ENCODE measurements around the gene DNM3. TPM values are rescaled to one million over a fixed set of nuclear protein-coding genes. Genes with fewer than 3 reads are reported as not detected.

The DNM3 gene
- polyA plus RNA-seq, 4 donors = 4.3 to 5.7 (median 5.0) TPM

GRCh38 chr1:172135076-172135672, 293.9 kb downstream of the DNM3 start:
- DNase-seq (ENCODE audit: low read depth in 4 of 4, low spot score in 3 of 4) = no peak

- DNase-seq (ENCODE audit: low read depth in 4 of 4, low spot score in 3 of 4) = no peak
These were observed 294.8 kb downstream of the DNM3 start for GRCh38 chr1:172135978-172136610.

- no peak for DNase-seq (ENCODE audit: low read depth in 4 of 4, low spot score in 3 of 4)
These were observed 295.6 kb downstream of the DNM3 start for GRCh38 chr1:172136925-172137324.

- DNase-seq (ENCODE audit: low read depth in 4 of 4, low spot score in 3 of 4) = no peak
These were observed 296.6 kb downstream of the DNM3 start for GRCh38 chr1:172137703-172138454.

- no peak for DNase-seq (ENCODE audit: low read depth in 4 of 4, low spot score in 3 of 4)
These were observed 297.3 kb downstream of the DNM3 start for GRCh38 chr1:172138634-172139033.

- DNase-seq (ENCODE audit: low read depth in 4 of 4, low spot score in 3 of 4) = no peak
These were observed 297.9 kb downstream of the DNM3 start for GRCh38 chr1:172139196-172139595.

- DNase-seq (ENCODE audit: low read depth in 4 of 4, low spot score in 3 of 4) = no peak
These were observed 298.8 kb downstream of the DNM3 start for GRCh38 chr1:172140072-172140471.

GRCh38 chr1:172140591-172140990, 299.3 kb downstream of the DNM3 start:
- no peak for DNase-seq (ENCODE audit: low read depth in 4 of 4, low spot score in 3 of 4)

- DNase-seq (ENCODE audit: low read depth in 4 of 4, low spot score in 3 of 4) = no peak
These were observed 300.1 kb downstream of the DNM3 start for GRCh38 chr1:172141341-172141881.

GRCh38 chr1:172142324-172142723, 301.0 kb downstream of the DNM3 start:
- DNase-seq (ENCODE audit: low read depth in 4 of 4, low spot score in 3 of 4) = no peak

GRCh38 chr1:172143384-172144055, 302.2 kb downstream of the DNM3 start:
- DNase-seq (ENCODE audit: low read depth in 4 of 4, low spot score in 3 of 4) = no peak

- peak; percentile 62 to 85 (median 82) for DNase-seq (ENCODE audit: low read depth in 4 of 4, low spot score in 3 of 4)
These were observed 303.3 kb downstream of the DNM3 start for GRCh38 chr1:172144445-172145061.

- DNase-seq (ENCODE audit: low read depth in 4 of 4, low spot score in 3 of 4) = peak in 1 of 4 donors; percentile 54
These were observed 303.9 kb downstream of the DNM3 start for GRCh38 chr1:172145231-172145651.

GRCh38 chr1:172145656-172146055, 304.4 kb downstream of the DNM3 start:
- DNase-seq (ENCODE audit: low read depth in 4 of 4, low spot score in 3 of 4) = no peak

- no peak for DNase-seq (ENCODE audit: low read depth in 4 of 4, low spot score in 3 of 4)
These were observed 305.0 kb downstream of the DNM3 start for GRCh38 chr1:172146141-172146850.

- DNase-seq (ENCODE audit: low read depth in 4 of 4, low spot score in 3 of 4) = no peak
These were observed 306.2 kb downstream of the DNM3 start for GRCh38 chr1:172147541-172147940.

GRCh38 chr1:172148213-172148612, 306.9 kb downstream of the DNM3 start:
- DNase-seq (ENCODE audit: low read depth in 4 of 4, low spot score in 3 of 4) = no peak

GRCh38 chr1:172148707-172149106, 307.4 kb downstream of the DNM3 start:
- no peak for DNase-seq (ENCODE audit: low read depth in 4 of 4, low spot score in 3 of 4)

- DNase-seq (ENCODE audit: low read depth in 4 of 4, low spot score in 3 of 4) = no peak
These were observed 308.0 kb downstream of the DNM3 start for GRCh38 chr1:172149346-172149745.

GRCh38 chr1:172154551-172154950, 313.3 kb downstream of the DNM3 start:
- no peak for DNase-seq (ENCODE audit: low read depth in 4 of 4, low spot score in 3 of 4)
